Mucosa of gallbladder (tissue), 1 donor: ENCODE data around the gene TSPAN4. TPM values are rescaled to one million over a fixed set of nuclear protein-coding genes. Genes with fewer than 3 reads are reported as not detected.

Source experiments
- DNase-seq: peaks from one replicate; pipeline ENCODE4 v3.0.0-alpha.2; 2020; ENCODE audit warnings: low spot score
- total RNA-seq: library from RNA; stranded (reverse); gene quantifications from one replicate; pipeline ENCODE4 v1.2.1, GENCODE V29; 2021
- donor health status: DM: no; HTN: no; CAD: no.

Gene TSPAN4
- total RNA-seq, 1 donor from 2014 or later: 34.6 TPM

DNA sequence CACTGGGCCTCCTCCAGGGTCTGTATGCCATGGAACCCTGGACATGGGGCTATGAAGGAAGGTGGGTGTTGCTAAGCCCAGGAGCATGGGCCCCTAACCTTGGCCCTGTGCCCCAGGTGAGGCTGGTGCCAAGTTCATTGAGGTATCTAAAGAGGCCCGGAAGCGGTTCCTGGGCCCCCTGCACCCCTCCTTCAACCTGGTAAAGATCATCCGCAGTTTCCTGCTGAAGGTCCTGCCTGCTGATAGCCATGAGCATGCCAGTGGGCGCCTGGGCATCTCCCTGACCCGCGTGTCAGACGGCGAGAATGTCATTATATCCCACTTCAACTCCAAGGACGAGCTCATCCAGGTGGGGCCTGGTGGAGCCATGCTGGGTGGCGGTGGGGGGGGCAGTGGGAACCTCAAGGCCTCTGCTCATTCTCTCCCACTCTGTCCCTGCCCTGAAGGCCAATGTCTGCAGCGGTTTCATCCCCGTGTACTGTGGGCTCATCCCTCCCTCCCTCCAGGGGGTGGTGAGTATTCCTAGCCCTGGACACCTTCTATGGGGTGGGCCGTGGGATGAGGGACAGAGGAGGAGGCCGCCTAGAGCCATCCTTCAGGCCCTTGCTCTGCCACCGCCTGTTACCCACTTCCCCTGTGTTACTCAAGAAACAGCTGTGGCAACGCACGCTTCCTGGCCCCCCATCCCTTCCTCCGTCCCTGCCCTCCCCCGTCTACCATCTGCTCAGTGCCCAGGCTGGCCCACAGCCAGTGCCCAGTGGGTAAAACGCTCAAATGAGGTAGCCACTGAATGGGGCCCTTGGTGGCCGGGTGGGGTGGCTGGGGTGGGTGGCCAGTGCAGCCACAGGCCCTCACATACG is 20.9 kb upstream of the TSPAN4 start:
- no peak for DNase-seq

DNA sequence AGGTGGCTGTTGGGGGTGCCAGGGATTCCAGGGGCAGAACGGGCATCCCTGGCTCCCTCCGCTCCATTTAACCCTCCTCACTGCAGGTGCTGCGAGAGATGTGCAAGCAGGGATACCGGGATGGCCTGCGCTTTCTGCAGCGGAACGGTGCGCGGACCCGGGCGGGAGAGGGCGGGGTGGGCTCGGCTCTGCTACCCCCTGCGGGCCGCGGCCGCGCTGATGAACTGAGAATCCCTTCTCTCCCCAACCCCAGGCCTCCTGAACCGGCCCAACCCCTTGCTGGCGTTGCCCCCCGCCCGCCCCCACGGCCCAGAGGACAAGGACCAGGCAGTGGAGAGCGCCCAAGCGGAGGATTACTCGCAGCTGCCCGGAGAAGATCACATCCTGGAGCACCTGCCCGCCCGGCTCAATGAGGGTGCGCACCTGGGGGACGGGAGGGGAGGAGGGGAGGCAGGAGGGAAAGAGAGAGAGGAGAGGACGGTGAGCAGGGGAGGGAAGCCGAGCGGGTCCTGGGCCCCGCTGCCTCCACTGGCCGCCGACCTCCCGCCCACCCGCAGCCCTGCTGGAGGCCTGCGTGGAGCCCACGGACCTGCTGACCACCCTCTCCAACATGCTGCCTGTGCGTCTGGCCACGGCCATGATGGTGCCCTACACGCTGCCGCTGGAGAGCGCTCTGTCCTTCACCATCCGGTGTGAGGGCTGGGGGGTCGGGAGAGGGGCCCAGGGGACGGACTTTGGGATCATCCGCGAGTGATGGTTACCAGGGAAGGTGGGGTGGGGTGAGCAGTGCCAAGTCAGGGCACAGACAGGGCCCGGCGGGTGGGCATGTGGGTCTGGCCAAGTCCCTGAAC is 19.0 kb upstream of the TSPAN4 start:
- DNase-seq: no peak

- no peak for DNase-seq
These were observed 18.3 kb upstream of the TSPAN4 start for GRCh38 chr11:824292-824880.

DNA sequence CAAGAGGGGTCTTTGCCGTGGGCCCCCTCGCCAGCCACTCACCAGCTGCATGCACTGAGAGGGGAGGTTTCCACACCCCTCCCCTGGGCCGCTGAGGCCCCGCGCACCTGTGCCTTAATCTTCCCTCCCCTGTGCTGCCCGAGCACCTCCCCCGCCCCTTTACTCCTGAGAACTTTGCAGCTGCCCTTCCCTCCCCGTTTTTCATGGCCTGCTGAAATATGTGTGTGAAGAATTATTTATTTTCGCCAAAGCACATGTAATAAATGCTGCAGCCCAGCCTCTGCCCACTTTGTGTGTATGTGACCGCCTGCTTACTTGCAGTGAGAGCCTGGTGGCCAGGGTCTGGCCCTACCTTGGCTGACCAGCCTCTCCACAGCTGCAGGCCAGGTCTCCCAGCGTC is 17.7 kb upstream of the TSPAN4 start:
- DNase-seq: no peak

DNA sequence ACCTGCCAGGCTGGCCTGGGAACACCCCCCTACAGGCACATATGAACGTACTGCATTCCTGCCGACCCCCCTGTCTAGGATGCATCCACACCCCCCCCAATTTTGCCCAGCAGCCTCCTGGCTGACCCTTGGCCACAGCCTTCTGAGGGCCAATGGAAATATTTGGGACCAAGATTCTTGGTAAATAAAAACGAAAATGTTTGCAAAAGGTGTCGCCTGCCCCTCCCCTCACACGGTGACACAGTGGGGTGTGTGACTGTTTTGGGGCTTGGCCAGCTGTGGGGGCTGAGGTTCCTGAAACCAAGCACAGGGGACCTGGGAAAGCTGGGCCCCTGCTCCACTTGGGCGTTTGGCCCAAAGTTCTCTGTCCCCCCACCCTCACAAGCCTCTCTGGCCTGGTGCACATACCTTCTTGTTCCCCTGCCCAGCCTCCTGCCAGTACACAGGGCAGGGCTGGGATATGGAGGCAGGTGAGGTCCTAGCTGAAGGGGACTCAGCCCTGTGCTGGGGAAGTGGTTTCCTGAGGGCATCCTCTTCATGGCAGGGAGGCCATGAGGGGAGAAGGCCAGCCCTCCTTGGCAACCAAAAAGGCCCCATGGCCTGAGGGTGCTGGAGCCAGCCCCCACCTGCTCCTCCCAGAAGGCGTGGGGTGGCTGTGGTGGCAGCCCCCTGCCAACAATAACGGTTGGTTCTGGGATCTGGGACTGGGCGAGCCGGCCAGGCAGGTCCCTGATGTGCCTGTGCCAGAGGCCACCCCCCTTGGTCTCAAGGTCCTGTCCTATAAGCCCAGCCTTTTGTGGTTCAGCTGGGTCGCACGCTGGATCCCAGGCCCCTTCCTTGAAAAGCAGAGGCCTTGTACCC is 17.1 kb upstream of the TSPAN4 start:
- DNase-seq: no peak

DNA sequence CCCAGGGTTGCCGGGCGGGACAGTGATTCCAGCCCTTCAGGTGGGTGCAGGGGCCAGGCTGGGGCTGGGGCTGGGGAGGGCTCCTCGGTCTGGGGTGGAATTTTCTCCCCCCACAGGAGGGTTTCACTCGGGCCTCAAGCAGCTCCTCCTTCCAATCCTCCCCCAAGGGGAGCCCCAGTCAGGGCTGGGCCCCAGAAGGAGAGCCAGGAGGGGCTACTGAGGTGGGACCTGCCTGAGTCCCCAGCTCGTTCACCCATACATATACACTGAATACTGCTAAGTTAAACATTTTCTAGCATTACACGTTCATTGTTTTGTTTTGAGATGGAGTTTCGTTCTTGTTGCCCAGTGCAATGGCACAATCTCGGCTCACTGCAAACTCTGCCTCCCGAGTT is 16.4 kb upstream of the TSPAN4 start:
- DNase-seq: no peak

DNA sequence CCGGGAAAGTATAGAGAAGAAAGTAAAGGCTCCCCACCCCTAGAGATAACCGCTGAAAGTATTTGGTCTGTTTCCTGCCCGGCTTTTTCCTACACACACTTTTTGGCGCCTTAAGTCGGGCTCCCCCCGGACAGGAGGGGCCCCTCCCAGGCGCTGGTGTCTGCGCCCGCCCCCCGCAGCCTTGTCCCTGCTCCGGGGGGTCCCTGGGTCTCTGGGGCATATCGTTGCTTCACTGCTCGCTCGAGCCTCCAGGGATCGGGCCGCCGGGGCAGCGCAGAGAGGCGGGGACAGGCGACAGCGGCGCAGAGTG is 15.9 kb upstream of the TSPAN4 start:
- no peak for DNase-seq

DNA sequence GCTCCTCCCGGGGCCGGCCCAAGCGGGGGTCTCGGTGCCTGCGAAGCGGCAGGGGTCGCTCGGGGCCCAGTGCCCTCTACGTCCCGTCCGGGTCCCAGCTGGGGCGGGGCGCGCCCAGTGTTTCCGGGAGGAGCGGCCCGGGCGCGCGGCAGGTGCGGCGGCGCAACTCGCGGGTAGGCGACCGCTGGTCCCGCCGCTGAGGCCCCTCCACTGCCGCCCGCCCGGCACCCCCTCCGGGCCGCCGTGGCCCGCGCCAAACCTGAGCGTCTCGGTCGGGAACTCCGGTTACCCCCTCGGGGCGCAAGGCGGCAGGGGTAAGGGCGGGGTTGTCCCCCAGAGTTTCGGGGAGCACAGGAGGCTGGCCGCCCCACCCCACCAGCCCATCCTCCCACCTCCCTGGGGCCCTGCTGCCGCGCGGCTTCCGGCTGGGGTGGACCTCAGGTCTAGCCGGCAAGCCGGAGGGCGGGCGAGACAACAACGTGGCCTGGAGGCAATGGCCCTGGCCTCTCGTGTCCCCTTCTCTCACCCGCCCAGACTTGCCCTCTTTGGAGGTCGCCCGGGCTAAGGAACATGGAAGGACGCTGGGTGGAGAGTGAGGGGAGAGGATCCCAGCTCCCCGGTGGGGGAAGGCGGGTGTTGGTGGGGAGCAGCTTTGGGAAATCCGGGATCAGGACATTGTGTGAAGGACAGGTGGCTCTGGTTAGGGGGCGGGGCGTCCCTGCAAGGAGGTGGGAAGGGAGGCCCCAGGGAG is 15.3 kb upstream of the TSPAN4 start:
- no peak for DNase-seq

- DNase-seq: no peak
These were observed 14.8 kb upstream of the TSPAN4 start, which contains the start of gene CRACR2B for GRCh38 chr11:827897-828192. Gene CRACR2B (plus strand): TSS chr11:827919. CDS start chr11:828608, 689 bp downstream.

- no peak for DNase-seq
These were observed 14.0 kb upstream of the TSPAN4 start for GRCh38 chr11:828506-829175.

- DNase-seq: no peak
These were observed 13.3 kb upstream of the TSPAN4 start for GRCh38 chr11:829176-829846.

DNA sequence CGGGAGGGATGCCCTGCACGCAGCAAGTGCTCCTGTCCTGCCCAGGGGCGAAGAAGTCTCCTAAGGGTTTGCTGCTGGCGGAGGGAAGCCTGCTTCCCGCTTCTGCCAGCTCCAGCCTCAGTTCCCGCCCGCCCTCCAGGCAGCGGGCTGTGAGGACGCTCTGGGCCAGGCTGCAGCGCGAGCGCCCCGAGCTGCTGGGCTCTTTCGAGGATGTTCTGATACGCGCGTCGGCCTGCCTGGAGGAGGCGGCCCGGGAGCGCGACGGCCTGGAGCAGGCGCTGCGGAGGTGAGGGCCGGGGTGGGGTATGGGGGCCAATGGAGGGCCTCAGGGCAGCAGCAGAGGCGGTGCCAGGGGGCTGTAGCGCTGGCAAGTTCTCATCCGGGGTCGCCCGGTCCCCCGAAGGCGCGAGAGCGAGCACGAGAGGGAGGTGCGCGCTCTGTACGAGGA is 12.8 kb upstream of the TSPAN4 start:
- DNase-seq: no peak

- DNase-seq: peak; percentile 77
These were observed 12.1 kb upstream of the TSPAN4 start for GRCh38 chr11:830295-831117.

DNA sequence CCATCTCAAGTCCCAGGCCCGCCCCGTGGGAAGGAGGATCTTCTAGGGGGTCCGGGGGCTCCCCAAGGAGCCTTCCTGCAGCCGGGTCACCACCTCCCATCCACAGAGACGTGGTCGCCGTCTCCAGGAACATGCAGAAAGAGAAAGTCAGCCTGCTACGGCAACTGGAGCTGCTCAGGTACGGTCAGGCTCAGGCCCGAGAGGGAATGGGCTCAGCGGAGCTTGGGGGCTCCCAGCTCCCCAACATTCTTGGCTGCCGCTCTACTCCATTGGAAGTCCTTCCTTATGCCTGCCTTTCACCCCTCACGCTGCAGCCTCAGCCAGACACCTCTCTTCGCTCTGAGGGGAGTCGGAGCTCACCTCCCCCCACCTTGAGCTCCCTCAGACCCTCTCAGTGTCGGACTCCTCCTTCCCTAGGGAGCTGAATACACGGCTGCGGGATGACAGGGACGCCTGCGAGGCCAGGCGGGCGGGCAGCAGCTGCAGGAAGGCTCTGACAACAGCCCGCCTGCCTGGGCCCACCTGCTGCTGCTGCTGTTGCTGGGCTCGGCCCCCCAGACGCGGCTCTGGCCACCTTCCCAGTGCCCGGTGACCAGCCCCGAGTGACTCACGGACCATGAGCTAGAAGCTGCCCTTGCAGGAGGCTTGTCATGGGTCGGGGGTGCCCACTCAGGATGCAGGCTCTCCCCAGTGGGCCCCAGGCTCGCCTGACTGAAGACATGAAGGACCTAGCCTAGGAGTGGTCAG is 11.4 kb upstream of the TSPAN4 start:
- no peak for DNase-seq

DNA sequence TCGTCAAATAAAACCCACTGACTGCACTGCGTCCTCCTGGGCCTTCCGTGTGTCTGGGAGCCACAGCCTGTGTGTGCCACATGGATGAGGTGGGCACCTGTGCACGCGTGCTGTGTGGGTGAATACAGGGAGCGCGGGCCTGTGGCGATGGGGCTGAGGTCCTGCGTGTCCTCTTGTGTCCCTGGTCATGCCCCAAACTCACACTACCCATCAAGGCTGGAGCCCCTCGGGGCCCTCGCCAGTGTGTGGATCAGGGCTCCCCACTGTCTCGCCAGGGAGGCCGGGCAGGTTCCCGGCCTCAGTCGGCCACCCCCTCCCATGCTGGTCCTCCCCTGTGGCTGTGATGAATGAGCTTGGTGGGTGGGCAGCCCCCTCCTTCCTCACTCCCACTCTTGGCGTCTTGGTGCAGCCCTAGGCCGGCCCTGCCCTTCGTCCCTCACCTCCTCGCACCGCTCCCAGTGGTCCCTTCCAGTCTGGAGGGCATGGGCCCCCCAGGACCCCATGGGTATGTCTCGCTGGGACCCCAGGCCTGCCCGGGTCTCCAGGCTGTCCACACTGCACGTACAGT is 10.6 kb upstream of the TSPAN4 start:
- no peak for DNase-seq

GRCh38 chr11:832529-833113 is 10.0 kb upstream of the TSPAN4 start, which contains the start of gene CD151:
Gene CD151 (plus strand): TSS chr11:832952. CDS start chr11:836070, 3,118 bp downstream.
- DNase-seq: no peak

GRCh38 chr11:833114-833791 is 9.4 kb upstream of the TSPAN4 start:
- DNase-seq: no peak
